GM11168 (cell line): Measurements from ENCODE around the gene PSMB9.

Experiments
- in situ Hi-C: fragments of 300-500 bp; cut with MboI; formaldehyde crosslinking; loops from one replicate; pipeline ENCODE4 v1.12.0; 2022; ENCODE audit warnings: low sequenced_read_pairs; ENCODE audit not compliant: unreplicated experiment

PSMB9 gene

GRCh38 chr6:32838114-32838958 is 15.7 kb upstream of the PSMB9 start, which contains the start of gene TAP2:
Gene TAP2 (minus strand): TSS chr6:32838739. CDS start chr6:32838233, 506 bp downstream.
- in situ Hi-C loops = no loop called here

GRCh38 chr6:32839356-32839755 is 14.6 kb upstream of the PSMB9 start:
- in situ Hi-C loops = no loop called here

- in situ Hi-C loops = no loop called here
Measured at GRCh38 chr6:32840604-32841246, 13.3 kb upstream of the PSMB9 start.

- in situ Hi-C loops = no loop called here
Measured at GRCh38 chr6:32842021-32842650, 11.9 kb upstream of the PSMB9 start.

- in situ Hi-C loops = no loop called here
Measured at GRCh38 chr6:32842690-32843089, 11.3 kb upstream of the PSMB9 start.

- in situ Hi-C loops = no loop called here
Measured at GRCh38 chr6:32843331-32843978, 10.5 kb upstream of the PSMB9 start.

GRCh38 chr6:32843979-32844838 is 9.8 kb upstream of the PSMB9 start, which contains the start of gene PSMB8:
Gene PSMB8 (minus strand): TSS chr6:32844047. CDS start chr6:32843996, 51 bp downstream.
- in situ Hi-C loops = no loop called here

- in situ Hi-C loops = no loop called here
Measured at GRCh38 chr6:32844839-32845383, 9.1 kb upstream of the PSMB9 start.

GRCh38 chr6:32845384-32845884 is 8.6 kb upstream of the PSMB9 start:
- in situ Hi-C loops = no loop called here

GRCh38 chr6:32847004-32847403 is 7.0 kb upstream of the PSMB9 start:
- in situ Hi-C loops = no loop called here

- in situ Hi-C loops = no loop called here
Measured at GRCh38 chr6:32847795-32848194, 6.2 kb upstream of the PSMB9 start.

GRCh38 chr6:32849126-32849525 is 4.9 kb upstream of the PSMB9 start:
- in situ Hi-C loops = no loop called here

GRCh38 chr6:32851025-32851424 is 3.0 kb upstream of the PSMB9 start:
- in situ Hi-C loops = no loop called here

- in situ Hi-C loops = no loop called here
Measured at GRCh38 chr6:32852018-32852843, 1.8 kb upstream of the PSMB9 start.

- in situ Hi-C loops = no loop called here
Measured at GRCh38 chr6:32852844-32853540, 1.0 kb upstream of the PSMB9 start.

- in situ Hi-C loops = no loop called here
Measured at GRCh38 chr6:32854376-32855178, 585 bp downstream of the PSMB9 start.
